Measurements from ENCODE around the gene SLC6A8.
"Not testable (repeated sequence)": the region's sequence is repeated elsewhere in the genome, so short reads cannot be mapped to it uniquely, and the experiment has no call there.

SLC6A8 gene

GRCh38 chrX:153742796-153743467 lies 55.2 kb downstream of the SLC6A8 start:
- H3K27ac ChIP-seq (ENCODE audit: low read length); DNase-seq (ENCODE audit: low read depth, low spot score); H3K27me3 ChIP-seq (ENCODE audit: control insufficient read depth, insufficient read depth, low read length); H3K4me1 ChIP-seq (ENCODE audit: control insufficient read depth, insufficient read depth, low read length); H3K36me3 ChIP-seq (ENCODE audit: control insufficient read depth, insufficient read depth, low read length); H3K4me3 ChIP-seq (ENCODE audit: low read length); H3K9me3 ChIP-seq (ENCODE audit: control insufficient read depth, insufficient read depth, low read length): not testable (repeated sequence)
- WGBS (ENCODE audit: insufficient coverage, insufficient read length) = no CpG with 5 or more reads among the region's 32 CpGs

GRCh38 chrX:153743468-153744209 lies 55.9 kb downstream of the SLC6A8 start:
- not testable (repeated sequence) for H3K9me3 ChIP-seq (ENCODE audit: control insufficient read depth, insufficient read depth, low read length)

GRCh38 chrX:153744210-153745066 lies 56.7 kb downstream of the SLC6A8 start:
- H3K9me3 ChIP-seq (ENCODE audit: control insufficient read depth, insufficient read depth, low read length) = no peaks in the 10 kb centered on the region
- H3K27ac ChIP-seq (ENCODE audit: low read length) = no peak overlapping the region
- H3K27me3 ChIP-seq (ENCODE audit: control insufficient read depth, insufficient read depth, low read length) = no peaks in the 10 kb centered on the region
- H3K36me3 ChIP-seq (ENCODE audit: control insufficient read depth, insufficient read depth, low read length) = no peaks in the 10 kb centered on the region
- DNase-seq (ENCODE audit: low read depth, low spot score) = no peak
- WGBS (ENCODE audit: insufficient coverage, insufficient read length) = no CpG with 5 or more reads among the region's 38 CpGs
- H3K4me3 ChIP-seq (ENCODE audit: low read length) = peak overlapping the region; percentile 42; the same call in 1 of the 2 replicates
- H3K4me1 ChIP-seq (ENCODE audit: control insufficient read depth, insufficient read depth, low read length) = peaks cover 5% of the 10 kb centered on the region

More at GRCh38 chrX:153743468-153744209, 55.9 kb downstream of the SLC6A8 start:
- not testable (repeated sequence) for H3K36me3 ChIP-seq (ENCODE audit: control insufficient read depth, insufficient read depth, low read length); H3K4me1 ChIP-seq (ENCODE audit: control insufficient read depth, insufficient read depth, low read length); H3K27me3 ChIP-seq (ENCODE audit: control insufficient read depth, insufficient read depth, low read length); DNase-seq (ENCODE audit: low read depth, low spot score); H3K27ac ChIP-seq (ENCODE audit: low read length)
- H3K4me3 ChIP-seq (ENCODE audit: low read length) = peak overlapping the region; percentile 42; the same call in 1 of the 2 replicates
- no CpG with 5 or more reads among the region's 35 CpGs for WGBS (ENCODE audit: insufficient coverage, insufficient read length)

- WGBS (ENCODE audit: insufficient coverage, insufficient read length) = no CpG with 5 or more reads among the region's 12 CpGs
- not testable (repeated sequence) for H3K9me3 ChIP-seq (ENCODE audit: control insufficient read depth, insufficient read depth, low read length); H3K27ac ChIP-seq (ENCODE audit: low read length); H3K36me3 ChIP-seq (ENCODE audit: control insufficient read depth, insufficient read depth, low read length); DNase-seq (ENCODE audit: low read depth, low spot score); H3K4me1 ChIP-seq (ENCODE audit: control insufficient read depth, insufficient read depth, low read length); H3K4me3 ChIP-seq (ENCODE audit: low read length); H3K27me3 ChIP-seq (ENCODE audit: control insufficient read depth, insufficient read depth, low read length)
Measured at GRCh38 chrX:153745067-153745433, 57.3 kb downstream of the SLC6A8 start.
